GM12878 (cell line): ENCODE measurements around the gene DNAJB5. TPM values are rescaled to one million over a fixed set of nuclear protein-coding genes. Genes with fewer than 3 reads are reported as not detected.

ENCODE experiments used
- ATAC-seq: fragments of 200-7000 bp; cut with Tn5 transposase; 3 replicates; pipeline ENCODE4 v1.9.1; 2020; ENCODE audit warnings: mild to moderate bottlenecking, moderate library complexity
- BruUV-seq: library from RNA; stranded (reverse); fragments of 400-500 nt; replicated peaks from 2 replicates; lab custom pipeline; 2021; lab: Mats Ljungman, UMichigan
- CTCF ChIA-PET: fragments of 300-600 bp; sonication (Branson Sonifier 250); formaldehyde crosslinking; extraction: SDS; loops from one replicate; lab custom pipeline; 2021; ENCODE audit warnings: inconsistent platforms; lab: Yijun Ruan, JAX
- POLR2A ChIA-PET: fragments of 350-600 bp; formaldehyde crosslinking; extraction: SDS; loops from one replicate; lab custom pipeline; 2021; ENCODE audit warnings: inconsistent platforms; lab: Charles Lee
- RAD21 ChIA-PET: fragments of 300-600 bp; sonication (Branson Sonifier 250); formaldehyde crosslinking; loops from one replicate; lab custom pipeline; 2023; ENCODE audit warnings: antibody characterized with exemption; ENCODE audit not compliant: unreplicated experiment; lab: Charles Lee
- SMC1A ChIA-PET: fragments of 300-600 bp; sonication (Branson Sonifier 250); formaldehyde crosslinking; loops from one replicate; lab custom pipeline; 2023; ENCODE audit not compliant: unreplicated experiment, uncharacterized antibody; lab: Charles Lee
- DNase-seq: peaks from one replicate; pipeline ENCODE4 v3.0.0-alpha.2; 2011; ENCODE audit warnings: low read depth, low spot score
- FAIRE-seq: peaks from 3 replicates; lab custom pipeline; 2011; peaks lifted over from hg19 to GRCh38; lab: Jason Lieb, UNC
- H2AFZ ChIP-seq: 2 replicates; pipeline ENCODE4 v1.6.0; 2011; ENCODE audit warnings: low read depth, low read length, control low read depth; ENCODE audit not compliant: control insufficient read depth
- H3K27ac ChIP-seq: 2 replicates; pipeline ENCODE4 v1.5.1; 2011; ENCODE audit warnings: control low read depth; ENCODE audit not compliant: control insufficient read depth, insufficient read depth
- H3K27me3 ChIP-seq, 2 experiments: replicated peaks in 1 of 2; 2 replicates each; pipeline versions ENCODE4 v1.6.0 to v1.6.1; 2011; ENCODE audit warnings: low read length in 1 of 2; ENCODE audit not compliant: control insufficient read depth in 2 of 2, insufficient read depth in 2 of 2
- H3K36me3 ChIP-seq, 2 experiments: 2 replicates each; pipeline ENCODE4 v1.5.1; 2011; ENCODE audit warnings: low read length in 1 of 2; ENCODE audit not compliant: control insufficient read depth in 2 of 2, insufficient read depth in 2 of 2
- H3K4me1 ChIP-seq: 2 replicates; pipeline ENCODE4 v1.6.1; 2011; ENCODE audit warnings: mild to moderate bottlenecking, low read length, moderate library complexity, mixed read lengths; ENCODE audit not compliant: control insufficient read depth, insufficient read depth
- H3K4me2 ChIP-seq: 2 replicates; pipeline ENCODE4 v1.6.0; 2011; ENCODE audit warnings: control low read depth; ENCODE audit not compliant: control insufficient read depth, insufficient read depth
- H3K4me3 ChIP-seq: fragments of 200-600 bp; sonication (generic); 2 replicates; pipeline ENCODE4 v1.5.1; 2016
- H3K79me2 ChIP-seq: 2 replicates; pipeline ENCODE4 v1.6.0; 2011; ENCODE audit warnings: low read length; ENCODE audit not compliant: control insufficient read depth, insufficient read depth
- H3K9ac ChIP-seq: 2 replicates; pipeline ENCODE4 v1.8.0; 2011; ENCODE audit warnings: low read length, control low read depth, mixed read lengths; ENCODE audit not compliant: control insufficient read depth, insufficient read depth
- H3K9me3 ChIP-seq: replicated peaks from 3 replicates; pipeline ENCODE4 v1.5.1; 2011; ENCODE audit warnings: mild to moderate bottlenecking, low read length; ENCODE audit not compliant: control insufficient read depth, insufficient read depth
- H4K20me1 ChIP-seq: 2 replicates; pipeline ENCODE4 v1.6.0; 2011; ENCODE audit not compliant: control insufficient read depth, insufficient read depth
- CTCF ChIP-seq, 3 experiments: IDR thresholded peaks in 2 of 3; conservative IDR thresholded peaks in 1 of 3; 2 replicates each; pipeline ENCODE4 v1.5.1; 2011; ENCODE audit warnings: low read depth in 3 of 3, low read length in 3 of 3, mild to moderate bottlenecking in 3 of 3, control low read depth in 2 of 3, moderate library complexity in 2 of 3, inconsistent platforms in 1 of 3, mixed read lengths in 1 of 3; ENCODE audit not compliant: control insufficient read depth in 2 of 3, insufficient read depth in 1 of 3; ENCODE audit errors: extremely low read depth in 1 of 3
- DPF2 ChIP-seq: fragments of 450-650 bp; IDR thresholded peaks from 2 replicates; pipeline ENCODE4 v1.6.1; 2017; ENCODE audit warnings: mild to moderate bottlenecking
- ESRRA ChIP-seq: IDR thresholded peaks from 2 replicates; pipeline ENCODE4 v1.6.1; 2012; ENCODE audit warnings: mild to moderate bottlenecking, low read length, improper control_type of control experiment
- FOXM1 ChIP-seq: IDR thresholded peaks from 2 replicates; pipeline ENCODE4 v1.6.1; 2012; ENCODE audit warnings: low read depth, mild to moderate bottlenecking, inconsistent platforms, low read length, moderate library complexity
- GABPA ChIP-seq: IDR thresholded peaks from 2 replicates; pipeline ENCODE4 v1.6.1; 2014; ENCODE audit warnings: antibody characterized with exemption, low read depth, mild to moderate bottlenecking, inconsistent platforms
- IKZF1 ChIP-seq: fragments of 450-650 bp; conservative IDR thresholded peaks from 2 replicates; pipeline ENCODE4 v1.6.1; 2017; ENCODE audit warnings: antibody characterized with exemption, mild to moderate bottlenecking
- IKZF2 ChIP-seq, 2 experiments: fragments of 450-650 bp; IDR thresholded peaks; 2 replicates each; pipeline ENCODE4 v1.6.1; 2017; ENCODE audit warnings: mild to moderate bottlenecking in 2 of 2, moderate library complexity in 2 of 2
- JUND ChIP-seq: IDR thresholded peaks from 2 replicates; pipeline ENCODE4 v1.6.1; 2012; ENCODE audit warnings: low read depth, mild to moderate bottlenecking, low read length, improper control_type of control experiment, moderate library complexity
- MTA2 ChIP-seq: fragments of 450-650 bp; IDR thresholded peaks from 2 replicates; pipeline ENCODE4 v1.6.1; 2016; ENCODE audit warnings: low read depth, mild to moderate bottlenecking, moderate library complexity
- MYC ChIP-seq: IDR thresholded peaks from 2 replicates; pipeline ENCODE4 v1.6.1; 2011; ENCODE audit warnings: mild to moderate bottlenecking, low read length, moderate library complexity, inconsistent platforms; ENCODE audit not compliant: insufficient read depth, insufficient replicate concordance, insufficient read length, severe bottlenecking
- NBN ChIP-seq: fragments of 450-650 bp; IDR thresholded peaks from 2 replicates; pipeline ENCODE4 v1.6.1; 2016
- POLR2A ChIP-seq: IDR thresholded peaks from 2 replicates; pipeline ENCODE4 v1.6.1; 2011; ENCODE audit warnings: low read depth, mild to moderate bottlenecking, low read length
- RELA ChIP-seq: fragments of 450-650 bp; IDR thresholded peaks from 2 replicates; pipeline ENCODE4 v1.8.0; 2014; ENCODE audit warnings: borderline replicate concordance; ENCODE audit not compliant: partially characterized antibody
- WGBS: methylation state at CpG from one replicate; pipeline ENCODE4 v1.1.6; 2016; ENCODE audit warnings: low lambda C conversion rate; ENCODE audit not compliant: insufficient replicate concordance, insufficient coverage; ENCODE audit errors: missing lambda C conversion rate; 5-methylcytosine and 5-hydroxymethylcytosine counted together
- in situ Hi-C: fragments of 300-500 bp; cut with MboI; formaldehyde crosslinking; loops from 9 replicates; pipeline ENCODE4 v1.14.3; 2018; ENCODE audit warnings: mixed read lengths
- intact Hi-C: fragments of 100-400 bp; cut with micrococcal nuclease; formaldehyde crosslinking; loops from one replicate; pipeline ENCODE4 v1.14.2; 2022; ENCODE audit not compliant: unreplicated experiment
- polyA plus RNA-seq, 11 experiments: library from polyadenylated mRNA; depleted of rRNA in 4 of 11; unstranded in 6 of 11; stranded (reverse) in 5 of 11; fragments of >200 nt; fragmentation: Nextera tagmentation in 4 of 11; fragmentation: Illumina TruSeq in 1 of 11; extraction: Ambion mirVana in 4 of 11; extraction: Trizol in 1 of 11; gene quantifications; 1 replicate in 1 of 11; 2 replicates in 10 of 11; pipeline versions ENCODE4 v1.2.1 to v1.2.3, GENCODE V29; 2011 to 2016; ENCODE audit warnings: inconsistent platforms in 2 of 11, missing spikeins in 2 of 11, low read depth in 1 of 11
- total RNA-seq, 4 experiments: library from RNA; depleted of rRNA in 3 of 4; stranded (reverse); fragments of >200 nt in 3 of 4; fragmentation: Illumina TruSeq in 1 of 4; extraction: Trizol in 1 of 4; gene quantifications; 2 replicates each; pipeline versions ENCODE4 v1.2.1 to v1.2.3, GENCODE V29; 2013 to 2021

The DNAJB5 gene
- total and polyA plus RNA-seq, 10 of the 15 experiments (the other 5 are each of a cell fraction or from before 2014, with no cell fraction given), result 0.92 to 13.3 (median 6.8) TPM

- H3K27ac ChIP-seq, result peak overlapping the region; percentile 69; the same call in 1 of the 2 replicates
- RAD21 ChIA-PET, result interaction anchor here (1.3 to 2.7 kb wide), 5 partner anchors 10 to 120 kb away, joined by 5 to 14 read pairs (median 7); no protein-coding TSS in a partner anchor
- H3K27me3 ChIP-seq, result no peaks in the 10 kb centered on the region
- H3K4me1 ChIP-seq, result peaks cover 33% of the 10 kb centered on the region
- POLR2A ChIA-PET, result interaction anchor here (0.5 to 3.6 kb wide), 7 partner anchors 8 to 121 kb away, joined by 3 to 18 read pairs (median 3); partner anchors contain the start of genes ATOSB and VCP
- no peak for DNase-seq
- no peak overlapping the region for H3K4me3 ChIP-seq
- in situ Hi-C loops (no loop called here), intact Hi-C loops (no loop called here)
- TSS peak; percentile 39 for BruUV-seq
- H3K79me2 ChIP-seq, result no peaks in the 10 kb centered on the region
- SMC1A ChIA-PET, result interaction anchor here (0.6 to 4.5 kb wide), 9 partner anchors 10 to 102 kb away, joined by 3 to 33 read pairs (median 4); partner anchors contain the start of genes FANCG and PIGO
- H3K9me3 ChIP-seq, result no peaks in the 10 kb centered on the region
- CTCF ChIA-PET, result interaction anchor here (0.6 to 7.4 kb wide), 13 partner anchors 10 to 760 kb away, joined by 3 to 63 read pairs (median 3); partner anchors contain the start of genes ATOSB and PIGO
- no peaks in the 10 kb centered on the region for H4K20me1 ChIP-seq
- H3K36me3 ChIP-seq, result 0 out of 4 replicates have a peak, but pooled peaks cover 0 to 2% of the 10 kb centered on the region in 2 experiments
- peak overlapping the region; percentile 35; the same call in 1 of the 2 replicates for H3K4me2 ChIP-seq
- no peak overlapping the region for H3K9ac ChIP-seq
- 63% methylated on average over 4 of the region's 4 CpGs for WGBS
- FAIRE-seq, result peak; percentile 65
- ATAC-seq, result no peak
- no peak for TF ChIP-seq JUND
- no peak for TF ChIP-seq GABPA
- TF ChIP-seq IKZF1, result 0 out of 2 replicates have a peak, but pooled peaks have one; percentile 54
- no peak for TF ChIP-seq RELA
- no peak for TF ChIP-seq FOXM1
- TF ChIP-seq NBN, result 0 out of 2 replicates have a peak, but pooled peaks have one; percentile 56
- TF ChIP-seq MTA2, result 0 out of 2 replicates have a peak, but pooled peaks have one; percentile 15
- peak in 1 of 2 experiments; percentile 31; a peak in 1 of 4 replicates for TF ChIP-seq IKZF2 (IDR thresholded peaks at IDR 0.05)
- TF ChIP-seq POLR2A, result no peak
- no peak for TF ChIP-seq DPF2
- no peak for TF ChIP-seq ESRRA
- TF ChIP-seq CTCF (IDR thresholded peaks at IDR 0.05 in 2 of 3, conservative IDR thresholded peaks at IDR 0.05 in 1 of 3; ENCODE audit: control insufficient read depth in 2 of 3, extremely low read depth in 1 of 3, insufficient read depth in 1 of 3, low read depth in 3 of 3, low read length in 3 of 3), result peak; percentile 32 to 56 (median 45)
- TF ChIP-seq MYC, result no peak
- H2AFZ ChIP-seq, result peak overlapping the region; percentile 79
These were observed 4.8 kb downstream of the DNAJB5 start for GRCh38 chr9:34994260-34994899.
